CMK (cell line): ENCODE measurements around the gene CKLF.
A peak's percentile ranks its signal among the peaks of the same experiment; 100 is the strongest.
"Not testable (repeated sequence)": the region's sequence is repeated elsewhere in the genome, so short reads cannot be mapped to it uniquely, and the experiment has no call there.

Experiments used
- DNase-seq: peaks from one replicate; pipeline ENCODE4 v3.0.0-alpha.2; 2010; ENCODE audit warnings: low read depth

CKLF gene

DNA sequence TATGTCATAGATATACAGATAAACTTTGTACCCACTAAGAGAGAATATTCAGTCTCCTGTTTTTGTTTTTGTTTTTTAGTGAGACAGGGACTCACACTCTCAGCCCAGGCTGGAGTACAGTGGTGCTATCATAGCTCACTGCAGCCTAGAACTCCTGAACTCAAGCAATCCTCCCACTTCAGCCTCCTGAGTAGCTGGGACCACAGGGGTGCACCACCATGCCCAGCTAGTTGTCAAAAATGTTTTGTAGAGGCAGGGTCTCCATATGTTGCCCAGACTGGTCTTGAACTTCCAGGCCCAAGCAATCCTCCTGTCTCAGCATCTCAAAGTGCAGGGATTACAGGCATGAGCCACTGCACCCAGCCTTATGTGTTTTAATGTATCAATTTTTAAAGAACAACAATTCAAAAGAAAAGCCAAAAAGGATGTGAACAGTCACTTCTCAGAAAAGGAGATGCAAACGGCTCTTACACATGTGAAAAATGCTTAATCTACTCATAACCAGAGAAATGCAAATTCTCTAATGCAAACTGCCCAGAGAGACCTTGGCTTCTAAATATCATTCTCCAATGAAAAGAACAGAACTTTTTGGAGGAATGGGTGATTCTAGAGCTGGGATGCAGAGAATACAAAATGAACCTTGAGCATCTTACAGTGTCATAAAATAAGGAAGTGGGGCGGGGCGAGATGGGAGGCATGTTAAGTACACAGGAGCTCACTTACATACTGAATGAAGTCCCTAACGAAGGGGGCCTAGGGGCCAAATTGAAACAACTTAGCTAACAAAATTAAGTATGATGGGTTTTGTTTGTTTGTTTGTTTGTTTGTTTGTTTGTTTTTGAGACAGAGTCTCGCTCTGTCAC lies 44.8 kb downstream of the CKLF start:
- DNase-seq: no peak

DNA sequence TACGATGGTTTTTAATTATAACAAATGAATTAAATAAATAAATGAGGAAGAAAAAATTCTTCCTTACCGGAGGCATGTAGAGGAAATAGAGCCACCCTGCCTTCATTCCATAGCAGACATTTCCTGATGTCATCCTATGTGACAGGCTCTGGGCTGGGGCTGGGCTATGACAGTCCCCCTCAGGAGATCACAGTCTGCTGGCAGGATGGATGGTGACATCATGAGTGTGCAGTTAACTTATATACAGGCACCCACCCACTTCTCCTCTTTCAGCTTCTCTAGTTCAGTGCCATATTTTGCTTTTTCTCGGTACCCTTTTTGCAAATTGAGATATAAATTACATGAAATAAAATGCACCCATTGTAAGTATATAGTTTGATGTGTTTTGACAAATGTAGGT lies 45.7 kb downstream of the CKLF start:
- DNase-seq: no peak

DNA sequence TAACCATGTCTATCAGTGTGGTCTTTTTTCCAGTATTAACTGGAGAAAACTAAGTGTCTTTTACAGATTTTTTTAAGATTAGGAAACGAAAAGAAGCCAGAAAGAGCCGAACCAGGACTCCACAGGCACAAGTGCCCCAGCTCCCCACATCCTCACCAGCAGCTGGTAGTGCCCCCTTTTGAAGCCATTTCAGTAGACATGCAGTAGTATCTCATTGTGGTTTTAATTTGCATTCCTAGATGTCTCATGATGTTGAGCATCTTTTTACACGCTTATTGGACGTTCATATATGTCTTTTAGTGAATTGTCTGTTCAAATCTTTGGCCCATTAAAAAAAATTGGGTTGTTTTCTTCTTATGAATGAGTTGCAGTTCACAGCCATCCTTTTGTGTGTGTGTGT lies 47.4 kb downstream of the CKLF start:
- DNase-seq: no peak

DNA sequence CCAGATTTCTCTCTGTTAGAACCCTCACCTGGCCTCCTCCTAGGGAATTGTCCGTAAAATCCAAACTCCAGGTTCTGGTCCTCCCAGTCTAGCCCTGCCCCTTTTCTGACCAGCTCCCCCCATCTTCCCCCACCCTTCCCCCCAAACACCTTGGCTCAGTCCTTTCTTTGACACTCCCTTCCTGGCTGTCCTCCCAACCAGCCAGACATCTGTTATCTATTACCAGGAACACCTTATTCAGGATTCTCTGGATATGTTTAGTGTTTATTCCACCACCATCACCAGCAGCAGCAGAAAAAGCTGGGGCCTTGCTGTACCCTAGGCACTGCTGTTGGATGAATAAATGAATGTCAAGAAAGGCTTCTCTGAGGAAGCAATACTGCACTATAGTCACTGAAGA lies 48.1 kb downstream of the CKLF start:
- DNase-seq: no peak

DNA sequence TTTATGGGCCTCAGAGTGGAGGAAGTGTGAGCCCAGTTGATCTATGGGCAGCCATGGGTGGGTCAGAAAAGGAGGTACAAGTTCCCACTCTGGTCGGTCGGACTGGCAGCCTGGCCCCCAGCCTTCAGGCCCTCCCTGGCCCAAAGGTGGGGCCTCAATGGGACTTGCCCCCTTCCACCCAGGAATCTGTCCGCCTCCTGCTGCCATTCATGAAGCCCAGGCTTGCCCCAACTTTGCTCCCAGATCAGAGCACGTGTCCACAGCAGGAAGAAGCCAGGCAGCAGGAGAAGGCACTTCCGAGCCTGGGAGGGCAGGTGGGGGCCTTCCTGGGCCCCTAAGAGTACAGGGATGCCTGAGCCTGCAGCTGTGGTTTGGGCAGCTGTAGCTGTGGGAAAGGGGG lies 49.1 kb downstream of the CKLF start:
- DNase-seq: no peak

DNA sequence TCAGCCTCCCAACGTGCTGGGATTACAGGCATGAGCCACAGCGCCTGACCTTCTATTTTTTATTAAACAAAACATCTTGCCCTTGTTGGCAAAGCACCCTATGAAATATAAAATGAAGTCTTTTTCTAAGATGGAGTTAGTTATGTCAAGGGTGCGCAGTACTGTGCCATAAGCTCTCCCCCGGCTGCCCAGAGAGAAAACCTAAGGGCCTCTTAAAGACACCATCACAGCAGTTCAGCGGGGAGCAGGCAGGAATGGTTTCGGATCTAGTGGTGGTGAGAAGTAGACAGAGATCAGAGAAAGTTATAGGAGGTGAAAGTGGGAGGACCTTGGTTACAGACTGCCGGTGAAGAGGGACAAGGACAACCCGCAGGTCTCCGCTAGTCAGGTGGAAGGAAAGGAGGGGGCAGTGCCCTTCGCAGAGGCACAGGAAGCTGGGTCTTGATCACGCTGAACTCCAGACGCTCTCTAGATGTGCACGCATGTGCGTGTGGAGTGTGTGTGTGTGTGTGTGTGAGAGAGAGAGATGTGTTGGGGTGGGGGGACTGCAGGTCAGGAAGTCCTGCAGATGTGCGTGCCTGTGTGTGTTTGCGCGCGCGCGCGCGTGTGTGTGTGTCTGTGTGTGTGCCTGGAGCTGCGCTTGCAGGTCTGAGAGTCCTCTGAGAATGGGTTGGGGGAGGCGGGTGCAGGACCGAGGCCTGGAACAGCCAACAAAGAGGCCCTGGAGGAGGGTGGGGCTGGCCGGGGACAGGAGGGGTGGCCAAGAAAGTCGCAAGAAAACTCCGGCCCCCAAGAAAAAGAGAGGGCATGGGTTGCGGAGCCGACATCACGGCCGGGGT lies 51.4 kb downstream of the CKLF start:
- DNase-seq: peak; percentile 91

DNA sequence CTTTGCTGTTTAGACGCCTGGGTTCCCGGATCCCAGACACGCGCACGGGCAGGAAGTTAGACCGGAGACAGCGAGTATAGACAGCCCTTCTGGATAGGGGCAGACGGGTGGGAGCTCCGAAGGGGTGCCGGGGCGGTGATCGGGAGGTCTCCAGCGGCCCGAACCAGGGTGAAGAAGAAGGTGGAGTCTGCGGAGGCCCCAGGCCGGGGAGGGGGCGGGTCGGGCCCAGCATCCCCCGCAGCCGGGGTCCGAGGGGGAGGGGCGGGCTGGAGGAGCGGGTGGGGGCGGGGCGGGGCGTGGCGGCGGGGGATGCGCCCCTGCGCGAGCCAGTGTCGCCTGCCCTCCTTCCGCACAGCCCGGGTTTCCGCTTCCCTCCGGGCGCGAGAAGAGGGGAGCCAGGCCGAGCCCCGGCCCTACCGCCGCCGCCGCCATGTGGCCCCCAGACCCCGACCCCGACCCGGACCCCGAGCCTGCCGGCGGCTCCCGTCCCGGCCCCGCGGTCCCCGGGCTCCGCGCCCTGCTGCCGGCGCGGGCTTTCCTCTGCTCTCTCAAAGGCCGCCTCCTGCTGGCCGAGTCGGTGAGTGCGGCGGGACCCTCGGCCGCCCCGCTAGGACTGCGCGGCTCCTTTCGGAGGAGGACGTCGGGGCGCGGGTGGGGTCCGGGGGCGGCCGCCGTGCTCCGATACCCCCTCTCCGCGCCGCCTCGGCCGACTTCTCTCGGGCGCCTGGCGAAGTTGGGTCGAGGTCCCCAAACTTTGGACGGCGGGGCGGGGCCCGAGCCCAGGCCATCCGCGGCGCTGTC lies 52.2 kb downstream of the CKLF start, which contains the start of gene CMTM3:
Gene CMTM3 (plus strand): TSS at position 329 of the 801 bp plus-strand sequence. CDS start 102 bp downstream, at position 431.
- peak; percentile 47 for DNase-seq

DNA sequence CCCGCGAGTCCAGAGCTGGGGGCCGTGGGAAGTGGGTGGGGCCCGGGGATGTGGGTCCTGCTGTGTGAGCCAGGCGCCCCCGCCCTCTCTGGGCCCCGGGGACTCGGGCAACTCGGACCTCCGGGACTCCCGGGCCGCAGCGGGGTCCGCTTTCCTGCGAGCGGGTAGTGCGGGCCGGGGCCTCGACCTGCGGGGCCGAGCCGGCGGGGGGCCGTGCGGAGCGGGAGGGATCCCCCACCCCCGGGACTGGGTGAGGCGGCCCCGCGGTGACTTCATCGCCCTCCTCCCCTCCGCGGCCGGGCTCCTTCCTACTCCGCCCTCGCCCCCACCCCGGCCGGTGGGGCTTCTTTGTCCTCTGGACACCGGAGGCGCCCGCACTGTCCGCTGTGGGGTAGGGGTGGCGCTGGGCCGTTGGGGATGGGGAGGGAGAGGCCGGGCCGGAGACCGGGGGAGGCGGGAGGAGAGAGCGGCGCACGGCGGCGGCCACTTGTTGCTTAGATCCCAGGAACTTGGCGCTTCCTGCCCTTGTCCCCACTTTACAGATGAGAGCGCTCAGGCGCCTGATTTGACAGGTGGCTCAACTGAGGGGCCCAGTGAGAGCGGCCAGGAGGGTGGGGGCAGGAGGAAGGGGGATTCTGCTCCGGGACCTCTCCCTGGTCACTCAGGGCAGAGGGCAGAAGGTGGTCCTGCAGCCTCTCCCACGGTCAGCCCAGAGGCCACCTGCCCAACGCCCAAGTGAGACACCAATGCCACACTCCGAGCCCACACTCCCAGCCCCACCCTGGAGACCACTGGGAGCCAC lies 53.0 kb downstream of the CKLF start:
- peak; percentile 38 for DNase-seq

DNA sequence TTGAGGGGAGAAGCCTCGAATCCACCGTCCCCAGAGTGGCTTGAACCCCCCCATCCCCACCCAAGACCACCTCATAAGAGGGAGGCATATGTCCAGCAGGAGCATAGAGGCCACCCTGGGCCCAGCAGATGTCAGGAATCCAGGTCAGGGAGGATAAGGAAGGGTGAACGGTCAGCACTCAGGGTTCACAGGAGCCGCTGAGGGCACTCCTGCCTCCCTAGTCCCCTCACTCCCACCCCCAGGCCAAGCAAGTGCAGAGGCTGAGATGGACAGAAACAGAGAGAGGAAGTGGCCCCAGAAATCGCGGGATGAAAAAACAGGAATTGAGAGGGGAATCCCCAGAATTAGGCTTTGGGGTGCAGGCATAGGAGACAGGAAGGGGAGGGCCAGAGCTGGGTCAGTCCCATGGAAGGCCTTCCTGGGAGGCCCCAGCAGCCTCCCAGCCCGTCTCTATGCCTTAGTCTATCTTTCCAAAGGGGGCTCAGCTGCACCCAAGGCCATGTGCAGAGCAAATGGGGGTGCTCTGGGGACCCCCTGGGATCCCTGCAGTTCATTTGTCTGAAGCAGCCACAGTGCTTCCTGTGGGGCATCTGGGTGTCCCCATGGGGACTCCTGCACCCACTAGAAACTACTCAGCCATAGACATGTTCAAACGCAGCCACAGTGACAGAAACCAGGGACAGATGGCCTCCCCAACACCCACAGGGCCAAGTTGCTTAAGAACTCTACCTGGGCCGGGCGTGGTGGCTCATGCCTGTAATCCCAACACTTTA lies 53.8 kb downstream of the CKLF start:
- no peak for DNase-seq

DNA sequence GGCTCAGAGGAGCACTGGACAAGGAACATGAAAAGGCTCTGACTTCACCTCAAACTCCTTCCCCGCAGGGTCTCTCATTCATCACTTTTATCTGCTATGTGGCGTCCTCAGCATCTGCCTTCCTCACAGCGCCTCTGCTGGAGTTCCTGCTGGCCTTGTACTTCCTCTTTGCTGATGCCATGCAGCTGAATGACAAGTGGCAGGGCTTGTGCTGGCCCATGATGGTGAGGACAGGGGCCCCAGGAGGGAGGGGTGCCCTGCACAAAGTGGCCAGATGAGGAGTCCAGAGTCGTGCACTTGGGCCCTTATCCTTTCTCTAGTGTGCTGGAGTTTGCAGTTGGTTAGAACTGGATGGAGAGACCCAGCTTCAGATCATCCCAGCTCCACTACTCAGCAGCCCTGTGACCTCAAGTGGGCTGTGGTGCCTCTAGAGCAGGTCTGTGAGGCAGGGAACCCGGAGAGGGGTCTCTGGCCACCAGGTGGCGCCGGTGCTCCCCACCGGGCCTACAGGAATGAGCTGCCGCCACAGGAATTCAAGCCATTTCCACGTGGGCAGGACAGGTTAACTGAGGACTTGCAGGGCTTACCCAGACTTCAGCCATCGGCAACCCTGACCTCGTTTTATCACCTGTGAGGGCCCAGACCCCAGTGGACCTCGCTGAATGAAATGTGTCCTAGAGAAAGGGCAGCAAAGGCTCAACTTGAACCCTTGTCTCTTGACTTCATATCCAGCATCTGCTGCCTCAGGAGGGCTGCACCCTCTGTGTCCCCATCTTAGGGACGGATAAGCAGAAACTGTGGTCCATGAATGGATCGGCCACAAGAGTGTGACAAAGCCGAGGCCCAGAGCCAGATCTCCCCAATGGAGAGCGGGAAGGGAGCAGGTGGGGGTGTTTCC lies 56.1 kb downstream of the CKLF start:
- DNase-seq: peak; percentile 61

DNA sequence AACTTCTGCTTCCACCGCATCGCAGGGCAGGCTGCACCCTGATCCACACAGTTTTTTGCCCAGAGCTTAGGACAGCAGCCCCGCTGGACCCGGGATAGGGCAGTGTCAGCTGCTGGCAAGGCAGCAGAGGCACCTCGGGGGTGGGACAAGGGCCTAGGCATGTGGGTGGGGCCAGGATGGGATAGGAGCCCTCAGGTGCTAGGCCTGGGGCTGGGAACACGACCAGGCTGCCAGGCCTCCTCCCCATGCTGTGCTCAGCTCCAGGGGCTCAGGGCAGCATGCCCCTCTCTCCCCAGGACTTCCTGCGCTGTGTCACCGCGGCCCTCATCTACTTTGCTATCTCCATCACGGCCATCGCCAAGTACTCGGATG lies 56.7 kb downstream of the CKLF start:
- DNase-seq: no peak

DNA sequence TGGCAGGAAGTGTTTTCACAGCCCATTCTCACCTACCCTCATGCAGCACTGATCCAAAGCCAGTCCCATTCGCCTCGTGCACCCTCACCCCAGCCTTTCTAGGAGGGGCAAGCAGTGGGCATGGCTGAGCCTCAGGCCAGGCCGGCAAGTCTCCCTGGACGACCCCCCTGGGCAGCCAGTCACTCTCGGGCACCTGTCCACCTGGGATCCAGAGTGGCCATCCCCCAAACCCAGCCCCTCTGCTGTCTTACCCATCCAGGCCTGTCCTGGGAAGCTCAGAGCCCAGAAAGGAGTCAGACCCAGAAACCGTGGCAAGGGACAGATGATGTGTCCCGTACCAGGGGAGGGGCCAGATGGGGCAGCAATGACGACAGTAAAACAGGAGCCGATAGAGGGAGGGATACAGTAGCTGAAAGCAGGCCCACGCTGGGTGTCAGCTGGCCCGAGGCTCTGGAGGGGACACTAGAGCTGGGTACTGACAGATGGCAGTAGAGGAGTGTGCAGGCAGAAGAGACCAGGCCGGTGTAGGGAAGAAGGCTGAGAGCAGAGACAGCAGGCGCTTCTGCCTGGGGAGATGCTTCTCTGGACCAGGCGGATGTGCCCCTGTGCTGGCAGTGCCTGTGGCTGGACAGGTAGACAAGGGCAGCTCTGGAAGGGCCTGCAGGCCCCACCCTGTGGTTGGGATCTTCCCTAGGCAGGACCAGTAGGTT lies 57.9 kb downstream of the CKLF start:
- DNase-seq: no peak

DNA sequence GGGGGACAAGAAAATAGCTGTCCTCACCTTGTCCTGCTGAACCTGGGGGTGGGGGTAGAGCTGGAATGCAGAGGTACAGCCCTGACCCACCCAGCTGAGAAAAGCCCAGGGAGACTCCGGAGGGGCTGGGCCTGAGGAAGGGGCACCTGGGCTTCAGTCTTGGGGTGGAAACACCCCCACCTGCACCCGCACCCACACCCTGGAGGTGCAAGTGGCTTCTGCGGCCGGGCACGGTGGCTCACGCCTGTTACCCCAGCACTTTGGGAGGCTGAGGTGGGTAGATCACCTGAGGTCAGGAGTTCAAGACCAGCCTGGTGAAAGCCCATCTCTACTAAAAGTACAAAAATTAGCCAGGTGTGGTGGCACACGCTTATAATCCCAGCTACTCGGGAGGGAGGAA lies 59.5 kb downstream of the CKLF start:
- DNase-seq: not testable (repeated sequence)

DNA sequence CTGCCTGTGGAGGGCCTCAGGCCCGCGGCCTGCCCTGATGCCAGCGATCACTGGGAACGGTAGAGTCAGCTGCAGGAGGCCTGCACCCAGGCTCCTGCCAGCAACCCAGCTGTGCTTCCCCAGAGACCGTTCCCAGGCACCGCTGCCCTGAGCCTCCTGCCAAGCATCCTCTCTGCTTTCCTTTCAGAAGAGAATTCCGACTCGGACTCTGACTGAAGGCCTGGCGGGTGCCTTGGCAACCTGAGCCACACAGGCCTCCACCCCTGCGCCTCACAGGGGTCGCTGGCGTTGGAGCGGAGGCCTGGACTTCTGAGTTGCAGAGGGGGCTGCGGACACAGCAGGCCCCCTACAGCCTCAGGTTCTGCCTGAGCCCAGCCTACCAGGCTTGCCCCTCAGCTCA lies 60.0 kb downstream of the CKLF start:
- no peak for DNase-seq

DNA sequence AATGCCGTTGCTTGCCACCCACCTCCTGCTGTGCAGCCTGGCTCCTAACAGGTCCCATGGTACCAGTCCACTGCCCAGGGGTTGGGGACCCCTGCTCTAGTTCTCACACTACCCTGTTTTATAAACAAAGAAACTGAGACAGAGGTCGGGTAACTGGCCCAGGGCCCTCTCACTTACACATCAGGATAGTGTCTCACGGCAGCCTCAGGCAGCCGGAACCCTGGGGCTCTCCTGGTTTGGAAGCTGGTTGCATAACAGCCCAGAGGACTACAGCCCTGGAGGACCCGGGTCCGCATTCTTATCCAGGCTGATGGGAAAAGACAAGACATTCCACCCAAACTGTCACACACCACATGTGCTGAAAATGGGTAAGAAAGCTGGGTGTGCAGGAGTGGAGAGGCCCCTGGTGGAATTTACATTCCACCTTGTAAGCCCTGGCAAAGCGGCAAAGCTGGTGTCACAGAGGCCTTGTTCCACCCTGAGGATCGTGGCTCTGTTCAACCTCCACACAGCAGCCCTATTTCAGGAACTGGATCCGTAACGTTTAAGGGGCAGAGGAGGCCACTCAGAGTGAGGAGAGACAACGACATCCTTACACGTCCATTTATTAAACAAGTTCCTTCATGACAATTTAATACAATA lies 61.9 kb downstream of the CKLF start:
- DNase-seq: no peak
